Effector memory CD4-positive, alpha-beta T cell (primary cell): ENCODE results near the gene CD28.

ENCODE experiments used
- DNase-seq, 3 donors: peaks; one replicate each; pipeline ENCODE4 v3.0.0-alpha.2; 2020
- H3K27ac ChIP-seq: 2 replicates; pipeline ENCODE4 v1.7.0; 2013; ENCODE audit warnings: mild to moderate bottlenecking, low read length, moderate library complexity; ENCODE audit not compliant: insufficient read depth, poor library complexity, severe bottlenecking
- H3K27me3 ChIP-seq: replicated peaks from 2 replicates; pipeline ENCODE4 v1.7.0; 2013; ENCODE audit warnings: mild to moderate bottlenecking, low read length; ENCODE audit not compliant: insufficient read depth, control insufficient read depth, poor library complexity, severe bottlenecking
- H3K36me3 ChIP-seq: 2 replicates; pipeline ENCODE4 v1.7.0; 2013; ENCODE audit warnings: mild to moderate bottlenecking, low read length, moderate library complexity; ENCODE audit not compliant: control insufficient read depth, insufficient read depth
- H3K4me1 ChIP-seq: 2 replicates; pipeline ENCODE4 v1.7.0; 2013; ENCODE audit warnings: low read length, mild to moderate bottlenecking; ENCODE audit not compliant: control insufficient read depth, insufficient read depth, poor library complexity, severe bottlenecking
- H3K4me3 ChIP-seq: 2 replicates; pipeline ENCODE4 v1.7.0; 2013; ENCODE audit warnings: low read length, low read depth, mild to moderate bottlenecking; ENCODE audit not compliant: insufficient read depth, poor library complexity, severe bottlenecking
- H3K9me3 ChIP-seq: 2 replicates; pipeline ENCODE4 v1.7.0; 2013; ENCODE audit warnings: mild to moderate bottlenecking, low read length, moderate library complexity; ENCODE audit not compliant: control insufficient read depth

CD28 gene

GRCh38 chr2:203737360-203737759 lies 30.9 kb downstream of the CD28 start:
- H3K27ac ChIP-seq = peak overlapping the region; percentile 80
- peaks cover 43% of the 10 kb centered on the region for H3K36me3 ChIP-seq
- H3K27me3 ChIP-seq = no peaks in the 10 kb centered on the region
- H3K9me3 ChIP-seq = no peaks in the 10 kb centered on the region
- no peak for DNase-seq
- no peak overlapping the region for H3K4me3 ChIP-seq
- peaks cover 77% of the 10 kb centered on the region for H3K4me1 ChIP-seq

- DNase-seq = no peak
These were observed 32.9 kb downstream of the CD28 start for GRCh38 chr2:203739351-203739750.

GRCh38 chr2:203740871-203741281 lies 34.4 kb downstream of the CD28 start:
- DNase-seq = peak in 1 of 3 donors; percentile 23
- Histone ChIP-seq H3K4me1 (peaks cover 61% of the 10 kb centered on the region), H3K27ac (peak overlapping the region; percentile 80)

More at GRCh38 chr2:203739351-203739750, 32.9 kb downstream of the CD28 start:
- Histone ChIP-seq H3K4me3 (no peak overlapping the region), H3K4me1 (peaks cover 62% of the 10 kb centered on the region), H3K9me3 (no peaks in the 10 kb centered on the region), H3K27me3 (no peaks in the 10 kb centered on the region), H3K27ac (peak overlapping the region; percentile 80), H3K36me3 (peaks cover 32% of the 10 kb centered on the region)

GRCh38 chr2:203741566-203741965 lies 35.1 kb downstream of the CD28 start:
- DNase-seq = no peak
- H3K4me1 ChIP-seq = peaks cover 54% of the 10 kb centered on the region
- no peaks in the 10 kb centered on the region for H3K9me3 ChIP-seq
- H3K36me3 ChIP-seq = peaks cover 10% of the 10 kb centered on the region
- peak overlapping the region; percentile 80 for H3K27ac ChIP-seq
- H3K27me3 ChIP-seq = no peaks in the 10 kb centered on the region
- H3K4me3 ChIP-seq = peak overlapping the region; percentile 17

More at GRCh38 chr2:203740871-203741281, 34.4 kb downstream of the CD28 start:
- H3K4me3 ChIP-seq = no peak overlapping the region
- peaks cover 17% of the 10 kb centered on the region for H3K36me3 ChIP-seq
- no peaks in the 10 kb centered on the region for H3K9me3 ChIP-seq
- no peaks in the 10 kb centered on the region for H3K27me3 ChIP-seq

GRCh38 chr2:203743441-203743981 lies 37.1 kb downstream of the CD28 start:
- Histone ChIP-seq H3K4me3 (no peak overlapping the region), H3K9me3 (no peaks in the 10 kb centered on the region), H3K36me3 (peaks cover 8% of the 10 kb centered on the region), H3K4me1 (peaks cover 43% of the 10 kb centered on the region), H3K27me3 (no peaks in the 10 kb centered on the region), H3K27ac (peak overlapping the region; percentile 15)
- DNase-seq = no peak

- Histone ChIP-seq H3K36me3 (peaks cover 8% of the 10 kb centered on the region), H3K9me3 (no peaks in the 10 kb centered on the region), H3K27ac (no peak overlapping the region), H3K27me3 (no peaks in the 10 kb centered on the region), H3K4me1 (peaks cover 40% of the 10 kb centered on the region), H3K4me3 (no peak overlapping the region)
- no peak for DNase-seq
These were observed 37.7 kb downstream of the CD28 start for GRCh38 chr2:203744091-203744490.

- no peak for DNase-seq
- H3K9me3 ChIP-seq = no peaks in the 10 kb centered on the region
- H3K27ac ChIP-seq = no peak overlapping the region
- no peak overlapping the region for H3K4me3 ChIP-seq
- no peaks in the 10 kb centered on the region for H3K36me3 ChIP-seq
- no peaks in the 10 kb centered on the region for H3K27me3 ChIP-seq
- peaks cover 31% of the 10 kb centered on the region for H3K4me1 ChIP-seq
These were observed 38.8 kb downstream of the CD28 start for GRCh38 chr2:203745267-203745666.

GRCh38 chr2:203748331-203749126 lies 42.1 kb downstream of the CD28 start:
- Histone ChIP-seq H3K36me3 (no peaks in the 10 kb centered on the region), H3K4me3 (no peak overlapping the region), H3K9me3 (no peaks in the 10 kb centered on the region), H3K4me1 (peaks cover 15% of the 10 kb centered on the region), H3K27ac (peak overlapping the region; percentile 34), H3K27me3 (no peaks in the 10 kb centered on the region)
- DNase-seq = no peak

- H3K27me3 ChIP-seq = no peaks in the 10 kb centered on the region
- H3K9me3 ChIP-seq = no peaks in the 10 kb centered on the region
- peak overlapping the region; percentile 2 for H3K4me3 ChIP-seq
- no peak overlapping the region for H3K27ac ChIP-seq
- peaks cover 15% of the 10 kb centered on the region for H3K4me1 ChIP-seq
- H3K36me3 ChIP-seq = no peaks in the 10 kb centered on the region
- no peak for DNase-seq
These were observed 44.1 kb downstream of the CD28 start for GRCh38 chr2:203750346-203751068.
